Stomach (tissue), 9 donors: ENCODE results near the gene EPHB6. TPM values are rescaled to one million over a fixed set of nuclear protein-coding genes. Genes with fewer than 3 reads are reported as not detected.

Source experiments
- DNase-seq, 2 donors: peaks; one replicate each; pipeline versions ENCODE4 v3.0.0 to v3.0.0-alpha.2; 2013 to 2019
- H3K27ac ChIP-seq, 5 donors: fragments of 200-600 bp in 4 of 5; sonication (generic) in 4 of 5; one replicate each; pipeline ENCODE4 v1.5.1; 2013 to 2019; ENCODE audit warnings: mild to moderate bottlenecking in 1 of 5, moderate library complexity in 1 of 5
- H3K27me3 ChIP-seq, 3 donors: fragments of 200-600 bp; sonication (generic); one replicate each; pipeline ENCODE4 v1.5.1; 2017 to 2019; ENCODE audit warnings: mixed run types in 1 of 3
- H3K36me3 ChIP-seq, 4 donors: fragments of 200-600 bp; sonication (generic); 1 replicate in 3 of 4; 2 replicates in 1 of 4; pipeline ENCODE4 v1.5.1; 2016 to 2019
- H3K4me1 ChIP-seq, 4 donors: fragments of 200-600 bp; sonication (generic); one replicate each; pipeline ENCODE4 v1.5.1; 2016 to 2019
- H3K4me3 ChIP-seq, 4 donors: fragments of 200-600 bp; sonication (generic) in 3 of 4; one replicate each; pipeline ENCODE4 v1.5.1; 2016 to 2019; ENCODE audit warnings: mild to moderate bottlenecking in 1 of 4
- H3K9me3 ChIP-seq, 4 donors: fragments of 200-600 bp; sonication (generic); one replicate each; pipeline ENCODE4 v1.5.1; 2016 to 2019
- CTCF ChIP-seq, 7 experiments: fragments of 450-650 bp in 4 of 7; fragments of 200-600 bp in 3 of 7; sonication (generic) in 3 of 7; IDR thresholded peaks; one replicate each; pipeline ENCODE4 v1.5.1; 2016 to 2019; ENCODE audit warnings: antibody characterized with exemption in 7 of 7, control low read depth in 2 of 7, mild to moderate bottlenecking in 1 of 7
- EP300 ChIP-seq: sonication (generic); formaldehyde crosslinking; IDR thresholded peaks from one replicate; pipeline ENCODE4 v1.6.1; 2017; ENCODE audit warnings: antibody characterized with exemption
- POLR2A ChIP-seq, 4 donors: fragments of 450-650 bp; IDR thresholded peaks; one replicate each; pipeline ENCODE4 v1.6.1; 2016; ENCODE audit warnings: antibody characterized with exemption in 4 of 4, control low read depth in 2 of 4, mild to moderate bottlenecking in 1 of 4, moderate library complexity in 1 of 4
- POLR2AphosphoS5 ChIP-seq, 3 donors: sonication (generic); formaldehyde crosslinking; IDR thresholded peaks; one replicate each; pipeline ENCODE4 v1.6.1; 2016; ENCODE audit warnings: antibody characterized with exemption in 3 of 3
- WGBS, 5 donors: extraction: QIAGEN DNeasy Blood & Tissue Kit in 3 of 5; methylation state at CpG; one replicate each; pipeline versions ENCODE4 v1.1.5 to v1.1.7; 2013 to 2018; 5-methylcytosine and 5-hydroxymethylcytosine counted together
- intact Hi-C: fragments of 100-400 bp; cut with DNase I; formaldehyde crosslinking; loops from one replicate; pipeline ENCODE4 v1.15.1; 2023; ENCODE audit warnings: low total_unique reads
- polyA plus RNA-seq, 3 donors: library from polyadenylated mRNA; stranded (reverse); fragments of 200-250 nt; gene quantifications; one replicate each; pipeline ENCODE4 v1.2.3, GENCODE V29; 2013
- total RNA-seq, 5 donors: library from RNA; depleted of rRNA; stranded (reverse); fragments of >200 nt; gene quantifications; one replicate each; pipeline versions ENCODE4 v1.1.0 to v1.2.3, GENCODE V29; 2014 to 2016
- donor health status: healthy with polysubstance abuse.
- donor health status: Bipolar disorder and iron deficiency.
- donor health status: healthy.

The EPHB6 gene
- total and polyA plus RNA-seq, 8 donors, result 5.4 to 23.1 (median 8.1) TPM

GRCh38 chr7:142879060-142879459, 24.2 kb downstream of the EPHB6 start:
- no peak for TF ChIP-seq POLR2A (IDR thresholded peaks at IDR 0.05)
- TF ChIP-seq POLR2AphosphoS5 (IDR thresholded peaks at IDR 0.05), result no peak
- no peak for TF ChIP-seq EP300
- no peak for TF ChIP-seq CTCF (IDR thresholded peaks at IDR 0.05)
- WGBS, 5 donors, result 82 to 94% (median 87%) methylated on average over 5 of the region's 5 CpGs

GRCh38 chr7:142880876-142881505, 26.1 kb downstream of the EPHB6 start:
- TF ChIP-seq EP300, result no peak
- no peak for TF ChIP-seq POLR2AphosphoS5 (IDR thresholded peaks at IDR 0.05)
- TF ChIP-seq POLR2A (IDR thresholded peaks at IDR 0.05), result no peak
- peak in 5 of 7 experiments; percentile 55 to 85 (median 85) for TF ChIP-seq CTCF (IDR thresholded peaks at IDR 0.05)
- H3K4me3 ChIP-seq, result no peak overlapping the region
- H3K4me1 ChIP-seq, result peaks cover 0 to 18% (median 8%) of the 10 kb centered on the region in 4 donors
- peak; percentile 58 to 70 for DNase-seq
- intact Hi-C loops, result loop anchor here (5.0 kb wide), 1 partner anchor 126 kb away; no protein-coding TSS in a partner anchor
- peaks cover 0 to 26% (median 0%) of the 10 kb centered on the region in 3 donors for H3K27me3 ChIP-seq
- H3K27ac ChIP-seq, result no peak overlapping the region
- WGBS, 5 donors, result 26 to 41% (median 27%) methylated on average over 7 to 8 of the region's 8 CpGs
- H3K36me3 ChIP-seq, result no peaks in the 10 kb centered on the region
- H3K9me3 ChIP-seq, result no peaks in the 10 kb centered on the region

More at GRCh38 chr7:142879060-142879459, 24.2 kb downstream of the EPHB6 start:
- Histone ChIP-seq H3K36me3 (no peaks in the 10 kb centered on the region), H3K4me1 (peaks cover 0 to 8% (median 1%) of the 10 kb centered on the region in 4 donors), H3K4me3 (no peak overlapping the region), H3K9me3 (no peaks in the 10 kb centered on the region), H3K27me3 (peaks cover 0 to 26% (median 0%) of the 10 kb centered on the region in 3 donors), H3K27ac (no peak overlapping the region)
- intact Hi-C loops, result no loop called here
- no peak for DNase-seq

- DNase-seq, result no peak
- H3K36me3 ChIP-seq, result no peaks in the 10 kb centered on the region
- H3K27ac ChIP-seq, result no peak overlapping the region
- H3K4me3 ChIP-seq, result no peak overlapping the region
- no peak for TF ChIP-seq CTCF (IDR thresholded peaks at IDR 0.05)
- TF ChIP-seq EP300, result no peak
- no peak for TF ChIP-seq POLR2AphosphoS5 (IDR thresholded peaks at IDR 0.05)
- no peak for TF ChIP-seq POLR2A (IDR thresholded peaks at IDR 0.05)
- H3K4me1 ChIP-seq, result peaks cover 0 to 18% (median 10%) of the 10 kb centered on the region in 4 donors
- intact Hi-C loops, result loop anchor here (5.0 kb wide), 1 partner anchor 126 kb away; no protein-coding TSS in a partner anchor
- H3K27me3 ChIP-seq, result peaks cover 0 to 31% (median 0%) of the 10 kb centered on the region in 3 donors
- 76 to 82% (median 80%) methylated on average over 7 to 9 of the region's 9 CpGs for WGBS, 5 donors
- H3K9me3 ChIP-seq, result no peaks in the 10 kb centered on the region
These were observed 26.9 kb downstream of the EPHB6 start for GRCh38 chr7:142881586-142882337.

- intact Hi-C loops, result loop anchor here (5.0 kb wide), 1 partner anchor 125 kb away; no protein-coding TSS in a partner anchor
- Histone ChIP-seq H3K9me3 (no peaks in the 10 kb centered on the region), H3K27ac (no peak overlapping the region), H3K36me3 (no peaks in the 10 kb centered on the region), H3K4me1 (peaks cover 0 to 18% (median 10%) of the 10 kb centered on the region in 4 donors), H3K27me3 (peaks cover 0 to 33% (median 0%) of the 10 kb centered on the region in 3 donors), H3K4me3 (no peak overlapping the region)
- DNase-seq, result no peak
- TF ChIP-seq POLR2A (IDR thresholded peaks at IDR 0.05) (no peak), CTCF (IDR thresholded peaks at IDR 0.05) (no peak), EP300 (no peak), POLR2AphosphoS5 (IDR thresholded peaks at IDR 0.05) (no peak)
- WGBS, 5 donors, result 82 to 87% (median 84%) methylated on average over 5 of the region's 5 CpGs
These were observed 27.4 kb downstream of the EPHB6 start for GRCh38 chr7:142882338-142882678.
